Measurements from ENCODE around the gene RASSF8.

Gene RASSF8

GRCh38 chr12:26116829-26117715 is 158.6 kb downstream of the RASSF8 start:
- Histone ChIP-seq H3K9me2 (replicated peaks; ENCODE audit: insufficient read depth, low read length) (no peaks in the 10 kb centered on the region), H3K79me2 (ENCODE audit: insufficient read depth, low read length) (no peaks in the 10 kb centered on the region), H3K4me3 (ENCODE audit: insufficient read depth, low read length, poor library complexity, severe bottlenecking) (no peak overlapping the region), H3F3A (ENCODE audit: insufficient read depth) (no peaks in the 10 kb centered on the region), H3K9me3 (ENCODE audit: insufficient read depth, low read length) (no peaks in the 10 kb centered on the region), H2AFZ (ENCODE audit: low read depth, low read length, severe bottlenecking) (no peak overlapping the region), H3K27ac (ENCODE audit: low read depth, low read length) (no peak overlapping the region), H3K36me3 (ENCODE audit: low read length) (no peaks in the 10 kb centered on the region), H3K27me3 (ENCODE audit: low read length) (no peaks in the 10 kb centered on the region), H3K4me2 (ENCODE audit: low read depth, low read length, poor library complexity, severe bottlenecking) (no peak overlapping the region), H4K20me1 (ENCODE audit: low read depth, low read length) (no peaks in the 10 kb centered on the region), H3K9ac (ENCODE audit: low read length) (no peak overlapping the region)
- TF ChIP-seq, protein P1, sequence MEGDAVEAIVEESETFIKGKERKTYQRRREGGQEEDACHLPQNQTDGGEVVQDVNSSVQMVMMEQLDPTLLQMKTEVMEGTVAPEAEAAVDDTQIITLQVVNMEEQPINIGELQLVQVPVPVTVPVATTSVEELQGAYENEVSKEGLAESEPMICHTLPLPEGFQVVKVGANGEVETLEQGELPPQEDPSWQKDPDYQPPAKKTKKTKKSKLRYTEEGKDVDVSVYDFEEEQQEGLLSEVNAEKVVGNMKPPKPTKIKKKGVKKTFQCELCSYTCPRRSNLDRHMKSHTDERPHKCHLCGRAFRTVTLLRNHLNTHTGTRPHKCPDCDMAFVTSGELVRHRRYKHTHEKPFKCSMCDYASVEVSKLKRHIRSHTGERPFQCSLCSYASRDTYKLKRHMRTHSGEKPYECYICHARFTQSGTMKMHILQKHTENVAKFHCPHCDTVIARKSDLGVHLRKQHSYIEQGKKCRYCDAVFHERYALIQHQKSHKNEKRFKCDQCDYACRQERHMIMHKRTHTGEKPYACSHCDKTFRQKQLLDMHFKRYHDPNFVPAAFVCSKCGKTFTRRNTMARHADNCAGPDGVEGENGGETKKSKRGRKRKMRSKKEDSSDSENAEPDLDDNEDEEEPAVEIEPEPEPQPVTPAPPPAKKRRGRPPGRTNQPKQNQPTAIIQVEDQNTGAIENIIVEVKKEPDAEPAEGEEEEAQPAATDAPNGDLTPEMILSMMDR (IDR thresholded peaks at IDR 0.05; ENCODE audit: insufficient read depth, low read length, poor library complexity, severe bottlenecking): no peak
- no peak for TF ChIP-seq EZH2phosphoT487 (conservative IDR thresholded peaks at IDR 0.05; ENCODE audit: low read length)

DNA sequence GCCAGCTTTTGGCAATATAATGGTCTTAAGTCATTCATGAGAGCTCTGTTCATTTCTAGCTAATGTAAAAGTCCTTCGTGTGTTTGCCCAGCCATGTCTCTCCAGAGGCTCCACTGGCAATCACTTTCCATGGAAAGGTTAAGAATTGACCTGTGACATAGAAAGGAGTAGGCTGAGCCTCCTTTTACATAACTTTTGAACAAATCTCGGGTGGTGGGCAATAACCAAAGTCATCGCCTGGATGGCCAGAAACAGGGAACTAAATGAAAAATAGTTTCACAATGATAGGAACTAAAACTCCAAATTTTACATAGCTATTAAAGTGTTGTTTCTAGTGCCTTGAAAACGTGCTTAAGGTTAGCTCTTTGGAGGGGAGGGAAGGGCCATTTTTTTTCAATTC is 159.8 kb downstream of the RASSF8 start:
- Histone ChIP-seq H3K9me3 (ENCODE audit: insufficient read depth, low read length) (no peaks in the 10 kb centered on the region), H4K20me1 (ENCODE audit: low read depth, low read length) (no peaks in the 10 kb centered on the region), H3K4me3 (ENCODE audit: insufficient read depth, low read length, poor library complexity, severe bottlenecking) (no peak overlapping the region), H3K36me3 (ENCODE audit: low read length) (no peaks in the 10 kb centered on the region), H3F3A (ENCODE audit: insufficient read depth) (no peaks in the 10 kb centered on the region), H3K4me2 (ENCODE audit: low read depth, low read length, poor library complexity, severe bottlenecking) (no peak overlapping the region), H3K27me3 (ENCODE audit: low read length) (no peaks in the 10 kb centered on the region), H3K9me2 (replicated peaks; ENCODE audit: insufficient read depth, low read length) (no peaks in the 10 kb centered on the region), H2AFZ (ENCODE audit: low read depth, low read length, severe bottlenecking) (no peak overlapping the region), H3K27ac (ENCODE audit: low read depth, low read length) (no peak overlapping the region), H3K79me2 (ENCODE audit: insufficient read depth, low read length) (no peaks in the 10 kb centered on the region), H3K9ac (ENCODE audit: low read length) (no peak overlapping the region)
- TF ChIP-seq EZH2phosphoT487 (conservative IDR thresholded peaks at IDR 0.05; ENCODE audit: low read length): no peak
- TF ChIP-seq, protein P1 (IDR thresholded peaks at IDR 0.05; ENCODE audit: insufficient read depth, low read length, poor library complexity, severe bottlenecking): no peak

DNA sequence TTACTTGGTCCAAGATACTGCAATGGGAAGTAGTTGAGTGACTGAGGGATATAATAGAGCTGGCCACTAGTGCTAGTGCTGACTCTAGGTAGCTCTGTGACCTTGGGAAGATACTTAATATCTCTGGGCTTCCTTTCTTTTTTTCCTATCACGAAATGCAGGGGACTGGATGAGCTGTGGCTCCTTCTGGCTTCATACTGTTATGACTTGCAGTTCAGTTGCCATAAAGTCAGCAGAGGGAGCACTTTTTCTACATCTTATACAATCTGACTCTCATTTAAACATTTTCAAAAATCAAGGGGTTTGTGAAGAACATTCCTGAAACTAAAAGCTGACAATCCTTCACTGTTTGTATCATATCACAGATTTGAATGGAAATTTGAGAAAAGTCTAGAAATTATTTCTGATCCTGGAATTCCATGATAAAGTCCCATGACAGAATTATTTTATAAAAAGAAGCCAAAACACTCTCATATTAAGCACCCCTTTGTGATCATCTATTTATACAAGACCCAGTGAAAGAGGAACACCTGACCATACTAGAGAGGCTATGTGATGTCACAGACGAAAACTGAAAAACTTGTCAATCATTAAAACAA is 161.0 kb downstream of the RASSF8 start:
- no peak overlapping the region for H2AFZ ChIP-seq (ENCODE audit: low read depth, low read length, severe bottlenecking)
- H3K4me2 ChIP-seq (ENCODE audit: low read depth, low read length, poor library complexity, severe bottlenecking): no peak overlapping the region
- no peak overlapping the region for H3K27ac ChIP-seq (ENCODE audit: low read depth, low read length)
- TF ChIP-seq, protein P1 (IDR thresholded peaks at IDR 0.05; ENCODE audit: insufficient read depth, low read length, poor library complexity, severe bottlenecking): peak; percentile 54
- TF ChIP-seq EZH2phosphoT487 (conservative IDR thresholded peaks at IDR 0.05; ENCODE audit: low read length): no peak
- no peaks in the 10 kb centered on the region for H4K20me1 ChIP-seq (ENCODE audit: low read depth, low read length)
- no peaks in the 10 kb centered on the region for H3K27me3 ChIP-seq (ENCODE audit: low read length)
- H3K9me2 ChIP-seq (replicated peaks; ENCODE audit: insufficient read depth, low read length): no peaks in the 10 kb centered on the region
- H3K36me3 ChIP-seq (ENCODE audit: low read length): no peaks in the 10 kb centered on the region
- no peak overlapping the region for H3K4me3 ChIP-seq (ENCODE audit: insufficient read depth, low read length, poor library complexity, severe bottlenecking)
- H3F3A ChIP-seq (ENCODE audit: insufficient read depth): no peaks in the 10 kb centered on the region
- H3K79me2 ChIP-seq (ENCODE audit: insufficient read depth, low read length): no peaks in the 10 kb centered on the region
- no peaks in the 10 kb centered on the region for H3K9me3 ChIP-seq (ENCODE audit: insufficient read depth, low read length)
- H3K9ac ChIP-seq (ENCODE audit: low read length): no peak overlapping the region

Data from SU-DHL-6 (cell line).